ENCODE data around the gene KDM2A. TPM values are rescaled to one million over a fixed set of nuclear protein-coding genes. Genes with fewer than 3 reads are reported as not detected.
A peak's percentile ranks its signal among the peaks of the same experiment; 100 is the strongest.
"Not testable (repeated sequence)": the region's sequence is repeated elsewhere in the genome, so short reads cannot be mapped to it uniquely, and the experiment has no call there.

The KDM2A gene
- total RNA-seq, 1 donor from 2014 or later: 84.7 TPM

DNA sequence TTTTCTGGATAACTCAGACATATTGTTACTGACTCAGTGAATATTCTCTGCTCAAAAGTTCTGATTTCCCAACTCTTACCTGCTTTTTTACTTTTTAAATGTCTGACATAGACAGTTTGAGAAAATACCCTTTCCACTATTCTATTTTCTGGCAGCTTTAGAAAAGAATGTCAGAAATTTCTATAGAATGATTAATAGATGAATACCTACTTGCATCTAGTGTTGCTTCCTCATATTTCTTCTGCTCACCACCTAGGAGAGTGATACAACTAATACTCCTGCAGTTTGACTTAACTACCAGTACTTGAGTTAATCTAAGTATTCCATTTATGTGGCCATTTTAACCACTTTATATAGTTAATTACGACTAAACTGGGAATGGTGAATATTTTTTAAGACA lies 55.2 kb downstream of the KDM2A start:
- DNase-seq: no peak

DNA sequence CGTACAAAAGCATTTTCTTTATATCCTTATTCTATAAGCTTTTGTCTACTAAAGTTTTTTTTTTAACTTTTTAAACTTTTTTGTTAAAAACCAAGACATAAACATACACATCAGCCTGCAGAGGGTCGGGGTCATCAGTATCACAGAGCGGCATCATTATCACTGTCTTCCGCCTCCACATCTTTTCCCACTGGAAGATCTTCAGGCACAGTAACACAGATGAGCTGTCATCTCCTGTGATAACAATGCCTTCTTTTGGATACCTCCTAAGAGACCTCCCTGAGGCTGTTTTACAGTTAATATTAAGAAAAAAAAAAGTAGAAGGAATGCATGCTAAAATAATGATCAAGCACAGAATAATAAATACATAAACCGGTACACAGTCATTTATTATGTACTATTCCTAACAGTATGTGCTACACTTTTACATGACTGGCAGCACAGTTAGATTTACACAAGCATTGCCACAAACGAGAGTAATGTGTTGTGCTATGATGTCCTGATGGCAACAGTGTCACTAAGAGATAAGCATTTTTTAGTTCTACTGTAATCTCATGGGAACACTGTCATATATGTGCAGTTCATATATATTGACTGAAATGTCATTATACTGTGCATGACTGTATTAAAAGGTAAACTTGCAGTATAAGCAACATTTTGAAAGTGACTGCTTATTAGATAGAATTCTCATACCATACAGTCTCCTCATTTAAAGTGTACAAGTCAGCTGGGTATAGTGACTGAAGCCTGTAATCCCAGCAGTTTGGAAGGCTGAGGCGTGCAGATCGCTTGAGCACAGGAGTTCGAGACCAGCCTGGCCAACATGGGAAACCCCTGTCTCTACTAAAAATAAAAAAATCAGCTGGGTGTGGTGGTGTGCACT lies 58.6 kb downstream of the KDM2A start:
- DNase-seq: no peak

DNA sequence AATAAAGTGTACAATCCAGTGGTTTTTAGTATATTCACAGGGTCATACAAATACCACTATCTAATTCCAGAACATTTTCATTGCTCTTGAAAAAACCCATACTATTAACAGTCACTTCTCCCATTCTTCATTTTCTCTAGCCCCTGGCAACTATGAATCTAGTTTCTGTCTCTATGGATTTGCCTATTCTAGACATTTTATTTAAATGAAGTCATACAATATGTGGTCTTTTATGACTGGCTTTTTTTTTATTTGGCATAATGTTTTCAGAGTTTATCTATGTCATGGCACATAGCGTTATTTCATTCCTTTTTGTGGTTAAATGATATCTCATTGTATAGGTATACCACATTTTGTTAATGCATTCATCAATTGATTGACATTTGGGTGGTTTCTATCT lies 59.4 kb downstream of the KDM2A start:
- DNase-seq: no peak

DNA sequence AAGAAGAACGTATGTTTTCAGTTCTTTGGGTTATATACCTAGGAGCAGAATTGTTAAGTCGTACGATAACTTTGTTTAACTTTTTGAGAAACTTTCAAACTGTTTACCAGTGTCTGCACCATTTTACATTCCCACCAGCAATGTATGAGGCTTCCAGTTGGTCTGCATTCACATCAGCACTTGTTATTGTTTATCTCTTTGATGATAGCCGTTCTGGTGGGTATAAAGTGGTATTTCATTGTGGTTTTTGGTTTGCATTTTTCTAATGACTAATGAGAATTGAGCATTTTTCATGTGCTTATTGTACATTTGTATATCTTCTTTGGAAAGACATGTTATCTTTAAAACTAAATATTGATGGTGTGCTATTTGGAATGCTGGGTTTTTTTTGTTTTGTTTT lies 59.8 kb downstream of the KDM2A start:
- no peak for DNase-seq

- no peak for DNase-seq
These were observed 60.9 kb downstream of the KDM2A start for GRCh38 chr11:67179892-67180490.

DNA sequence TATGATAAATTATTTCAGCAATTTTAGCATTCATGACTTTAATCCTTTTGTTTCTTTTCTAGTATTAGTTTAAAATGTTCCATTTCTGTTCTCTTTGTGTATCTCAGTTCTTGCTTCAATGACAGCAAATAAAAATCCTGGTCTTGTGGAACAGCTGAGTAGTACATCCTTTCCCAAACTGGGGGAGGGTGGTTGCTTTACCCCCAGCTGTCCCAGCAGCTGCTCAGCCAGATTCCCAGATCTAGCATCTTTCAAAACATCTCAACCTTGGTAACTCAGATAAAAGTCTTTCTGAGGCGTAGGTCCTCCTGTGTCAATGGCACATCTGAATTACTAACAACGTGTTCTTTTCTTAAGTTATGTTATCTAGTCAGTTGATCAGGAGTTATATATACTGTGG lies 75.0 kb downstream of the KDM2A start:
- peak; percentile 28 for DNase-seq

DNA sequence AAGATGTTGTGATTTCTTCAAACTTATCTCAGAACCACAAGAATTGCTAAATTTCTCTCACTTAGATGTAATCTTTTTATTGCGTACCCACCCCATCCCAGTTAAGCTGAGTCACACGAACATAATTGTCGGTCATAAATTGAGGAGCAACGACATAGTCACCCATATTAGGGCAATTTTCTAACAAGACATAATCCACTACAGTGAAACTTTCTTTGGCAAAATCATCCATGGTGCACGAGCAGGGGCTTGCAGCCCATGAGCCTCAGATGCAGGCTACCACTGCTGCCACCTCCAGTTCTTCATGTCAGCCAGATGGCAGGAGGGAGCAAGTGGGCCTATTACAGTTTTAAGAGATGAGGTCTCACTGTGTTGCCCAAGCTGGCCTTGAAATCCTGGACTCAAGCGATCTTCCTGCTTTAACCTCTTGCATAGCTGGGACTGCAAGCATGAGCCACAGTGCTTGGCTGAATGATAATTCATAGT lies 77.0 kb downstream of the KDM2A start:
- no peak for DNase-seq

GRCh38 chr11:67197606-67198005 lies 78.5 kb downstream of the KDM2A start:
- DNase-seq: no peak

- not testable (repeated sequence) for DNase-seq
These were observed 79.7 kb downstream of the KDM2A start for GRCh38 chr11:67198781-67199180.

GRCh38 chr11:67199751-67200150 lies 80.7 kb downstream of the KDM2A start:
- no peak for DNase-seq

DNA sequence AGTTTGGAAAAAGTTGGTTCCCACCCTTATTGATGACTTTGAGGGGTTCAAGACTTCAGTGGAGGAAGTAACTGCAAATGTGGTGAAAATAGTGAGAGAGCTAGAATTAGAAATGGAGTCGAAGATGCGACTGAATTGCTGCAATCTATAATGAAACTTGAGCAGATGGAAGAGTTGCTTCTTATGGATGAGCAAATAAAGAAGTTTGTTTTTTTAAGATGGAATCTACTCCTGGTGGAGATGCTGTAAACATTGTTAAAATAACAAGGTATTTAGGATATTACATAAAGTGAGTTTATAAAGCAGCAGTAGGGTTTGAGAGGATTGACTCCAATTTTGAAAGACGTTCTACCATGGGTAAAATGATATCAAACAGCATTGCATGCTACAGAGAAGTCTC lies 83.0 kb downstream of the KDM2A start:
- no peak for DNase-seq

- no peak for DNase-seq
These were observed 85.8 kb downstream of the KDM2A start for GRCh38 chr11:67204822-67205221.

GRCh38 chr11:67209222-67209621 lies 90.2 kb downstream of the KDM2A start:
- DNase-seq: not testable (repeated sequence)

GRCh38 chr11:67211656-67212436 lies 92.8 kb downstream of the KDM2A start:
- DNase-seq: no peak

DNA sequence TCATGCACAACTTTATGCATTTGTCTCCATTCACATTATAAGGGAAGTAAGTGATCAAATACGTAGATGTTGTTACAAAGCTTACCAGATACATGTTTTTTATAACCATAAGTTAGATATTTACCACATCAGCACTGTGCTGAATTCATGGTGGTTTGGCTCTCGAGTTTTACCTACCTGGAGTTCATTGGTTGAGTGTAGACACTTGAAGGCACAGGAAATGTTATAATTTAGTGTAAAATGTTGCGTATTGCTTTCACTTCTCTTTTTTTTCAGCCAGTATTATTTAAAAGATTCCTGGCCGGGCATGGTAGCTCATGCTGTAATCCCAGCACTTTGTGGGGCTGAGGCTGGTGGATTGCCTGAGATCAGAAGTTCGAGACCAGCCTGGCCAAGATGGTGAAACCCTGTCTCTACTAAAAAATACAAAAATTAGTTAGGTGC lies 94.1 kb downstream of the KDM2A start:
- DNase-seq: no peak

- no peak for DNase-seq
These were observed 108.7 kb downstream of the KDM2A start for GRCh38 chr11:67227726-67228125.

DNA sequence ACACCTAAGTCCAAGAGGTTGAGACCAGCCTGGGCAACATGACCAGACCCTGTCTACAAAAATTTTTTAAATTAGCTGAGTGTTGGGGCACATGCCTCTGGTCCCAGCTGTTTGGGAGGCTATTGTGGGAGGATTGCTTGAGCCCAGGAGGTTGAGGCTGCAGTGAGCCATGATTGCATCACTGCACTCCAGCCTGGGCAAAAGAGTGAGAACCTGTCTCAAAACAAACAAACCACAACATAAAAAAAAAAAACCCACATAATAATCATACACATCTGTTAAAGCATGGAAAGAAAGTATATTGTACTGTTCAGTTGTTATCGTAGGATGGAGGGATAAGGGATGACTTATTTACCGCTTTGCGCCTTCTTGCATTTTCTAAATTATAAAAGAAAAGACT lies 111.3 kb downstream of the KDM2A start:
- no peak for DNase-seq

DNA sequence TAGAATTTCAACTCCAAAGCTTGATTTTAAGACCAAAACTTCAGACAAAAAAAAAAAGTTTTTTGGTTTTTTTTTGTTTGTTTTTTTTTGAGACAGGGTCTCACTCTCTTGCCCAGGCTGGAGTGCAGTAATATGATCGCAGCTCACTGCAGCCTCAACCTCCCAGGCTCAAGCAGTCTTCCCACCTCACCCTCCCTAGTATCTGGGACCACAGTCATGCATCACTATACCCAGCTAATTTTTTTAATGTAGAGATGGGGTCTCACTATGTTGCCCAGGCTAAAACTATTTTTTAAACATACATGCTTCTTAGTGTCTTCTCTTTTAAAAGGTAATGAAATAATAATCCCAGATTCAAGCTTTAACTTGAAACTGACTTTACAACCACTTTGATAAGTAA lies 111.8 kb downstream of the KDM2A start:
- DNase-seq: no peak

GRCh38 chr11:67233584-67234190 lies 114.6 kb downstream of the KDM2A start:
- no peak for DNase-seq

- DNase-seq: not testable (repeated sequence)
These were observed 115.5 kb downstream of the KDM2A start for GRCh38 chr11:67234571-67234970.

GRCh38 chr11:67237574-67237973 lies 118.5 kb downstream of the KDM2A start:
- no peak for DNase-seq

Measured in tongue (tissue), 2 donors.